GM23338 (cell line): Measurements from ENCODE around the gene UBE2G1. TPM values are rescaled to one million over a fixed set of nuclear protein-coding genes. Genes with fewer than 3 reads are reported as not detected.

Experiments
- ATAC-seq: fragments of 200-7000 bp; cut with Tn5 transposase; 3 replicates; pipeline ENCODE4 v1.9.1; 2020
- DNase-seq: peaks from one replicate; pipeline ENCODE4 v3.0.0-alpha.2; 2015; ENCODE audit warnings: low spot score
- H2AFZ ChIP-seq: fragments of 200-600 bp; sonication (generic); 2 replicates; pipeline ENCODE4 v1.8.0; 2016; ENCODE audit warnings: antibody characterized with exemption, mild to moderate bottlenecking, moderate library complexity
- H3F3A ChIP-seq: fragments of 200-600 bp; sonication (generic); replicated peaks from 2 replicates; pipeline ENCODE4 v1.8.0; 2017; ENCODE audit warnings: antibody characterized with exemption, mixed run types, low read depth
- H3K27ac ChIP-seq: fragments of 200-600 bp; sonication (generic); 2 replicates; pipeline ENCODE4 v1.6.1; 2016; ENCODE audit warnings: low read depth
- H3K27me3 ChIP-seq: fragments of 200-600 bp; sonication (generic); 2 replicates; pipeline ENCODE4 v1.8.0; 2016; ENCODE audit warnings: mild to moderate bottlenecking, mixed run types, moderate library complexity; ENCODE audit not compliant: insufficient read depth
- H3K36me3 ChIP-seq: fragments of 200-600 bp; sonication (generic); 2 replicates; pipeline ENCODE4 v1.8.0; 2016; ENCODE audit warnings: mild to moderate bottlenecking; ENCODE audit not compliant: insufficient read depth
- H3K4me1 ChIP-seq: fragments of 200-600 bp; sonication (generic); 2 replicates; pipeline ENCODE4 v1.8.0; 2016; ENCODE audit warnings: mild to moderate bottlenecking, moderate library complexity; ENCODE audit not compliant: insufficient read depth
- H3K4me2 ChIP-seq: fragments of 200-600 bp; sonication (generic); 2 replicates; pipeline ENCODE4 v1.7.1; 2017; ENCODE audit warnings: mixed run types
- H3K4me3 ChIP-seq: fragments of 200-600 bp; sonication (generic); 2 replicates; pipeline ENCODE4 v1.6.1; 2016; ENCODE audit warnings: mixed run types
- H3K79me2 ChIP-seq: fragments of 200-600 bp; sonication (generic); replicated peaks from 2 replicates; pipeline ENCODE4 v1.8.0; 2017; ENCODE audit warnings: mild to moderate bottlenecking; ENCODE audit not compliant: insufficient read depth
- H3K9me2 ChIP-seq: fragments of 200-600 bp; sonication (generic); 2 replicates; pipeline ENCODE4 v1.8.0; 2017; ENCODE audit not compliant: insufficient read depth
- H4K20me1 ChIP-seq: fragments of 200-600 bp; sonication (generic); replicated peaks from 2 replicates; pipeline ENCODE4 v1.8.0; 2017; ENCODE audit warnings: mild to moderate bottlenecking; ENCODE audit not compliant: insufficient read depth
- H3K27ac Mint-ChIP-seq: 2 replicates; pipeline ENCODE4 v1.8.0; 2020; ENCODE audit warnings: inconsistent platforms, mild to moderate bottlenecking, moderate library complexity, mixed read lengths
- H3K27me3 Mint-ChIP-seq: 3 replicates; pipeline ENCODE4 v1.8.0; 2022; ENCODE audit warnings: low read depth, mild to moderate bottlenecking, moderate library complexity, mixed read lengths, inconsistent platforms; ENCODE audit not compliant: insufficient read depth, poor library complexity
- H3K36me3 Mint-ChIP-seq: 3 replicates; pipeline ENCODE4 v1.8.0; 2021; ENCODE audit warnings: low read depth, mild to moderate bottlenecking, inconsistent platforms, moderate library complexity, mixed read lengths
- H3K4me1 Mint-ChIP-seq: 3 replicates; pipeline ENCODE4 v1.8.0; 2020; ENCODE audit warnings: mild to moderate bottlenecking, inconsistent platforms, mixed read lengths
- H3K4me3 Mint-ChIP-seq: 3 replicates; pipeline ENCODE4 v1.8.0; 2021; ENCODE audit warnings: moderate library complexity, mild to moderate bottlenecking, inconsistent platforms, mixed read lengths
- H3K9me3 Mint-ChIP-seq: 3 replicates; pipeline ENCODE4 v1.8.0; 2020; ENCODE audit warnings: moderate library complexity, mild to moderate bottlenecking, inconsistent platforms, mixed read lengths
- EZH2phosphoT487 ChIP-seq: fragments of 200-600 bp; sonication (generic); IDR thresholded peaks from one replicate; pipeline ENCODE4 v1.8.1; 2018; ENCODE audit warnings: antibody characterized with exemption; ENCODE audit not compliant: unreplicated experiment
- NANOG ChIP-seq: IDR thresholded peaks from 2 replicates; pipeline ENCODE4 v1.6.1; 2016; ENCODE audit warnings: antibody characterized with exemption, borderline replicate concordance
- REST ChIP-seq: IDR thresholded peaks from one replicate; pipeline ENCODE4 v1.6.1; 2018; ENCODE audit warnings: antibody characterized with exemption; ENCODE audit not compliant: unreplicated experiment
- ZNF331 ChIP-seq: fragments of 250-450 bp; sonication (Bioruptor Pico); IDR thresholded peaks from 2 replicates; pipeline ENCODE4 v1.5.0; 2020; ENCODE audit warnings: low read depth, mild to moderate bottlenecking, moderate library complexity
- ZNF462 ChIP-seq: fragments of 250-450 bp; sonication (Bioruptor Pico); IDR thresholded peaks from 2 replicates; pipeline ENCODE4 v1.5.0; 2020; ENCODE audit warnings: mild to moderate bottlenecking, moderate library complexity
- polyA plus RNA-seq: library from polyadenylated mRNA; unstranded; fragments of >200 nt; fragmentation: Nextera tagmentation; extraction: Ambion mirVana; gene quantifications from 2 replicates; pipeline ENCODE4 v1.2.1, GENCODE V29; 2016
- total RNA-seq: library from RNA; depleted of rRNA; stranded (reverse); fragments of >200 nt; shearing (Covaris generic); gene quantifications from 2 replicates; pipeline ENCODE4 v1.2.3, GENCODE V29; 2014
- TF ChIP-seq, protein P1 (sequence below): IDR thresholded peaks from 2 replicates; pipeline ENCODE4 v1.6.1; 2016; ENCODE audit warnings: antibody characterized with exemption

The UBE2G1 gene
- total and polyA plus RNA-seq, 2 experiments from 2014 or later: 71.9 to 145 TPM

DNA sequence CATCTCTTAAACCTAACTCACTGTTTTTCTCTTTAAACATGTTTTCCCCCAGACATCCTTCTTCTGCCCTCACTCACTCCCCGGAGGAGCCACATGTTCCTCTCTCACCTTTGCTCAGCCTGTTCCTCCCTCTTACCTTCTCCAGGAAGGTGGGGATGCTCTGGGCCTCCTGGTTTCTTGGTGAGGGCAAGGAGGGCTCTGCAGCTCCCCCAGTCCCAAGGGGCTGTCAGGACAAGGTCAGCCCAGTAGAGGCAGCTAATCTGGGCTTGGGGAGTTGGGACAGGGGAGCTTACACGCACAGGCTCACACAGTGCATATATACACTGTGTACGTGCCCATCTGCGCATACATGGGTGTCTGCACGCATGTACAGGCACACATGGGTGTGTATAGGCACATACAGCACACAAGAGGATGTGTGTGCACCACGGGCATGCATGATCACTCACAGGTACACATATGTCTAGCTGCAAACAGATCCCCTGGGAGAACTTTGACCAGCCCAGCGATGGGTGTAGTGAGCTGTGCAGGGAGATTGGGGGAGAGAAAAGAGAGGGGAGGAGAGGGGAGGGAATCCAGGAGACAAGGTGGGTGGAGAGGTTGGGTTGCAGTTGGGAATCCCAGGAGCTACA, 38.7 kb upstream of the UBE2G1 start:
- no peak overlapping the region for H3K27ac ChIP-seq
- 0 out of 2 replicates have a peak, but pooled peaks cover 4% of the 10 kb centered on the region for H3F3A ChIP-seq
- H3K9me2 ChIP-seq: no peaks in the 10 kb centered on the region
- Mint-ChIP-seq H3K27ac (no peak overlapping the region), H3K27me3 (peaks cover 2% of the 10 kb centered on the region), H3K4me1 (peaks cover 5% of the 10 kb centered on the region; the same call in 1 of the 3 replicates), H3K9me3 (no peaks in the 10 kb centered on the region), H3K36me3 (no peaks in the 10 kb centered on the region), H3K4me3 (no peak overlapping the region)
- H3K4me2 ChIP-seq: no peak overlapping the region
- DNase-seq: no peak
- no peaks in the 10 kb centered on the region for H3K4me1 ChIP-seq
- 0 out of 2 replicates have a peak, but pooled peaks have one; percentile 8 for TF ChIP-seq ZNF462 (CRISPR knock-in tag)
- no peak for TF ChIP-seq NANOG
- peak overlapping the region; percentile 85; the same call in 1 of the 2 replicates for H2AFZ ChIP-seq
- H3K36me3 ChIP-seq: no peaks in the 10 kb centered on the region
- H3K79me2 ChIP-seq: no peaks in the 10 kb centered on the region
- H3K27me3 ChIP-seq: no peaks in the 10 kb centered on the region
- peak; percentile 74 for ATAC-seq
- no peaks in the 10 kb centered on the region for H4K20me1 ChIP-seq
- H3K4me3 ChIP-seq: no peak overlapping the region

GRCh38 chr17:4397840-4398239, 31.4 kb upstream of the UBE2G1 start:
- no peaks in the 10 kb centered on the region; the same call in 2 of the 3 replicates for H3K36me3 Mint-ChIP-seq
- peaks cover 25% of the 10 kb centered on the region for H3K27me3 Mint-ChIP-seq
- H3K27ac Mint-ChIP-seq: no peak overlapping the region
- H3K4me2 ChIP-seq: no peak overlapping the region
- no peaks in the 10 kb centered on the region for H4K20me1 ChIP-seq
- no peak overlapping the region for H2AFZ ChIP-seq
- H3K4me3 Mint-ChIP-seq: no peak overlapping the region
- DNase-seq (no peak), ATAC-seq (no peak)
- H3K79me2 ChIP-seq: peaks cover 4% of the 10 kb centered on the region
- peak overlapping the region; percentile 98 for H3K27ac ChIP-seq
- no peaks in the 10 kb centered on the region for H3K36me3 ChIP-seq
- H3K27me3 ChIP-seq: no peaks in the 10 kb centered on the region
- no peaks in the 10 kb centered on the region for H3K9me2 ChIP-seq
- peaks cover 30% of the 10 kb centered on the region for H3K4me1 Mint-ChIP-seq
- H3K4me3 ChIP-seq: no peak overlapping the region
- H3K4me1 ChIP-seq: peaks cover 24% of the 10 kb centered on the region; the same call in 1 of the 2 replicates
- H3K9me3 Mint-ChIP-seq: no peaks in the 10 kb centered on the region
- peaks cover 8% of the 10 kb centered on the region for H3F3A ChIP-seq
- TF ChIP-seq, protein P1, sequence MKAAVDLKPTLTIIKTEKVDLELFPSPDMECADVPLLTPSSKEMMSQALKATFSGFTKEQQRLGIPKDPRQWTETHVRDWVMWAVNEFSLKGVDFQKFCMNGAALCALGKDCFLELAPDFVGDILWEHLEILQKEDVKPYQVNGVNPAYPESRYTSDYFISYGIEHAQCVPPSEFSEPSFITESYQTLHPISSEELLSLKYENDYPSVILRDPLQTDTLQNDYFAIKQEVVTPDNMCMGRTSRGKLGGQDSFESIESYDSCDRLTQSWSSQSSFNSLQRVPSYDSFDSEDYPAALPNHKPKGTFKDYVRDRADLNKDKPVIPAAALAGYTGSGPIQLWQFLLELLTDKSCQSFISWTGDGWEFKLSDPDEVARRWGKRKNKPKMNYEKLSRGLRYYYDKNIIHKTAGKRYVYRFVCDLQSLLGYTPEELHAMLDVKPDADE: no peak
- TF ChIP-seq REST (no peak), NANOG (no peak), EZH2phosphoT487 (no peak), ZNF331 (CRISPR knock-in tag) (no peak)
